Body of pancreas (tissue), 4 donors: Measurements from ENCODE around the gene PDLIM3. TPM values are rescaled to one million over a fixed set of nuclear protein-coding genes. Genes with fewer than 3 reads are reported as not detected.

ENCODE experiments used
- ATAC-seq: fragments of 150-250 bp; one replicate; pipeline ENCODE4 v1.9.1; 2016
- DNase-seq, 4 donors: peaks; one replicate each; pipeline ENCODE4 v3.0.0-alpha.2; 2019
- H3K27ac ChIP-seq, 4 donors: fragments of 200-600 bp; sonication (generic); 1 replicate in 3 of 4; 2 replicates in 1 of 4; pipeline versions ENCODE4 v1.5.1 to v1.6.1; 2016 to 2019; ENCODE audit warnings: mild to moderate bottlenecking in 1 of 4, mixed read lengths in 1 of 4, moderate library complexity in 1 of 4
- H3K27me3 ChIP-seq, 2 donors: fragments of 200-600 bp; sonication (generic); one replicate each; pipeline ENCODE4 v1.6.0; 2016; ENCODE audit warnings: mild to moderate bottlenecking in 1 of 2
- H3K36me3 ChIP-seq, 2 donors: fragments of 200-600 bp; sonication (generic); replicated peaks in 1 of 2; 2 replicates each; pipeline ENCODE4 v1.5.1; 2016; ENCODE audit warnings: low read depth in 2 of 2; ENCODE audit not compliant: insufficient read depth in 1 of 2
- H3K4me1 ChIP-seq: fragments of 200-600 bp; sonication (generic); one replicate; pipeline ENCODE4 v1.6.0; 2016
- H3K4me3 ChIP-seq, 2 donors: fragments of 200-600 bp; sonication (generic); 1 replicate in 1 of 2; 2 replicates in 1 of 2; pipeline ENCODE4 v1.5.1; 2016 to 2019
- H3K9me3 ChIP-seq, 3 donors: fragments of 200-600 bp; sonication (generic); 1 replicate in 2 of 3; 2 replicates in 1 of 3; pipeline ENCODE4 v1.5.1; 2016
- CTCF ChIP-seq, 7 experiments: fragments of 450-650 bp in 4 of 7; fragments of 200-600 bp in 3 of 7; sonication (generic) in 3 of 7; IDR thresholded peaks; one replicate each; pipeline ENCODE4 v1.5.1; 2016 to 2019; ENCODE audit warnings: antibody characterized with exemption in 7 of 7
- POLR2A ChIP-seq, 3 donors: fragments of 450-650 bp; IDR thresholded peaks; one replicate each; pipeline ENCODE4 v1.6.1; 2016; ENCODE audit warnings: antibody characterized with exemption in 3 of 3, mild to moderate bottlenecking in 2 of 3
- WGBS, 2 donors: methylation state at CpG; one replicate each; pipeline ENCODE4 v1.1.5; 2017; 5-methylcytosine and 5-hydroxymethylcytosine counted together
- intact Hi-C: fragments of 100-400 bp; cut with DNase I; formaldehyde crosslinking; loops from one replicate; pipeline ENCODE4 v1.15.1; 2023
- total RNA-seq, 2 donors: library from RNA; depleted of rRNA; stranded (reverse); fragments of >200 nt; gene quantifications; one replicate each; pipeline ENCODE4 v1.1.0, GENCODE V29; 2016

The PDLIM3 gene
- total RNA-seq, result 10 to 100 TPM; 22.1 to 40.2 TPM

GRCh38 chr4:185534866-185535611 is at the start of gene PDLIM3:
Gene PDLIM3 (minus strand): TSS chr4:185535507. CDS start chr4:185535434, 73 bp downstream.
- Histone ChIP-seq H3K36me3 (no peaks in the 10 kb centered on the region), H3K4me1 (peaks cover 6% of the 10 kb centered on the region), H3K27ac (peak within 1 kb of the TSS; percentile 18 to 87 (median 78)), H3K4me3 (peak within 1 kb of the TSS; percentile 6 to 39), H3K27me3 (no peaks in the 10 kb centered on the region), H3K9me3 (no peaks in the 10 kb centered on the region)
- TF ChIP-seq CTCF (IDR thresholded peaks at IDR 0.05) (no peak), POLR2A (IDR thresholded peaks at IDR 0.05) (peak; percentile 55 to 77 (median 77))
- ATAC-seq (peak; percentile 93), DNase-seq (peak; percentile 32 to 78 (median 62))
- 0% methylated on average over 17 to 54 of the region's 66 CpGs for WGBS, 2 donors
- intact Hi-C loops, result no loop called here

- intact Hi-C loops, result no loop called here
- 74 to 76% methylated on average over 1 of the region's 1 CpG for WGBS, 2 donors
- no peak for TF ChIP-seq POLR2A (IDR thresholded peaks at IDR 0.05)
- TF ChIP-seq CTCF (IDR thresholded peaks at IDR 0.05), result no peak
- Histone ChIP-seq H3K36me3 (peaks cover 0 to 6% of the 10 kb centered on the region in 2 donors), H3K9me3 (no peaks in the 10 kb centered on the region), H3K4me1 (no peaks in the 10 kb centered on the region), H3K27ac (no peak overlapping the region), H3K27me3 (no peaks in the 10 kb centered on the region), H3K4me3 (no peak overlapping the region)
- no peak for DNase-seq
- peak; percentile 54 for ATAC-seq
Measured at GRCh38 chr4:185583813-185584212, 48.5 kb upstream of the PDLIM3 start.

- no peak for DNase-seq
- Histone ChIP-seq H3K27me3 (no peaks in the 10 kb centered on the region), H3K36me3 (peaks cover 0 to 6% of the 10 kb centered on the region in 2 donors), H3K4me1 (no peaks in the 10 kb centered on the region), H3K4me3 (no peak overlapping the region), H3K9me3 (no peaks in the 10 kb centered on the region), H3K27ac (no peak overlapping the region)
- intact Hi-C loops, result no loop called here
- TF ChIP-seq CTCF (IDR thresholded peaks at IDR 0.05) (no peak), POLR2A (IDR thresholded peaks at IDR 0.05) (no peak)
- ATAC-seq, result no peak
- 73 to 75% methylated on average over 5 to 7 of the region's 7 CpGs for WGBS, 2 donors
Measured at GRCh38 chr4:185582651-185583400, 47.5 kb upstream of the PDLIM3 start.

GRCh38 chr4:185580699-185581098 is 45.4 kb upstream of the PDLIM3 start:
- ATAC-seq (no peak), DNase-seq (no peak)
- no peaks in the 10 kb centered on the region for H3K36me3 ChIP-seq
- WGBS, 2 donors, result 82 to 85% methylated on average over 12 of the region's 12 CpGs
- intact Hi-C loops, result no loop called here
- H3K27ac ChIP-seq, result no peak overlapping the region
- TF ChIP-seq POLR2A (IDR thresholded peaks at IDR 0.05), result no peak
- no peak for TF ChIP-seq CTCF (IDR thresholded peaks at IDR 0.05)
- H3K4me1 ChIP-seq, result peaks cover 18% of the 10 kb centered on the region
- H3K9me3 ChIP-seq, result no peaks in the 10 kb centered on the region
- no peaks in the 10 kb centered on the region for H3K27me3 ChIP-seq
- H3K4me3 ChIP-seq, result no peak overlapping the region
